Uterus (tissue), 2 donors: Measurements from ENCODE around the gene MAMDC2.

Source experiments
- CTCF ChIP-seq, 4 experiments: fragments of 200-600 bp in 2 of 4; fragments of 450-650 bp in 2 of 4; sonication (generic) in 2 of 4; IDR thresholded peaks; one replicate each; pipeline ENCODE4 v1.5.1; 2016 to 2019; ENCODE audit warnings: antibody characterized with exemption in 4 of 4, mild to moderate bottlenecking in 2 of 4, moderate library complexity in 1 of 4
- POLR2A ChIP-seq, 2 donors: fragments of 450-650 bp; IDR thresholded peaks; one replicate each; pipeline ENCODE4 v1.6.1; 2016; ENCODE audit warnings: antibody characterized with exemption in 2 of 2, mild to moderate bottlenecking in 1 of 2, moderate library complexity in 1 of 2

- TF ChIP-seq CTCF (IDR thresholded peaks at IDR 0.05): no peak
- TF ChIP-seq POLR2A (IDR thresholded peaks at IDR 0.05): no peak
These were observed 100.5 kb downstream of the MAMDC2 start for GRCh38 chr9:70144131-70144503.
